HG02642 (cell line): ENCODE results near the gene SLC66A3.
"Not testable (repeated sequence)": the region's sequence is repeated elsewhere in the genome, so short reads cannot be mapped to it uniquely, and the experiment has no call there.

Experiments
- ATAC-seq: cut with Tn5 transposase; IDR thresholded peaks from one replicate; pipeline ENCODE4 v1.9.1; 2021; ENCODE audit warnings: mild to moderate bottlenecking; ENCODE audit not compliant: unreplicated experiment, poor library complexity

Gene SLC66A3

DNA sequence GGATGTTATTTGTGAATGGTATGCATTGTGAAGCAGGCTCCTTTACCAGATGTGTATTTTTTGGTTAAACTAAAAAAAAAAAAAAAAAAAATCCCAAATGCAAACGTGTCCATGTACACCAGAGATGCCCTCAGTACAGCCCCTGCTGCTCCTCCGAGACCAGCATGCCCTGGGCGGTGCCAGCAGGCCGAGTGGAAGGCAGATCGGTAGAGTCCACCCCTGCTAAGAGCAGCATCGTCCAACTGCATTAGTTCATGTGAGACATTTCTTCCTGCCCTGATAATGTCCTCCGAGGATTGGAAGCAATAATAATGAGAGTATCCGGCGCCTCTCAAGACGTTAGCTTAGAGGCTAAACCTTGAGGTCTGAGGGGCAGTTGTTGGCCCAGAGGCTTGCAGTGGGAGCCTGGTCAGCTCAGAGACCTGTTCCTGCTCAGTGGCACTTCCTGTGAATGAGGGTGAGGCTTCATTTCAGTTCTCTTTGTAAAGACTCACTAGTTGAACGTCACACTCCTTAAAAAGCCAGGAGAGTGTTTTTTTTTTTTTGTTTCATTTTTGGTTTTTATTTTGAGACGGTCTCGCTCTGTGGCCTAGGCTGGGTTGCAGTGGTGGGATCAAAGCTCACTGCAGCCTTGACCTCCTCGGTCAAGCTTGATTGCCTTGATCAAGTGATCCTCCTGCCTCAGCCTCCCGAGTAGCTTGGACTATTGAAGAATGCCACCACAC is 5.6 kb downstream of the SLC66A3 start:
- peak; percentile 39 for ATAC-seq

DNA sequence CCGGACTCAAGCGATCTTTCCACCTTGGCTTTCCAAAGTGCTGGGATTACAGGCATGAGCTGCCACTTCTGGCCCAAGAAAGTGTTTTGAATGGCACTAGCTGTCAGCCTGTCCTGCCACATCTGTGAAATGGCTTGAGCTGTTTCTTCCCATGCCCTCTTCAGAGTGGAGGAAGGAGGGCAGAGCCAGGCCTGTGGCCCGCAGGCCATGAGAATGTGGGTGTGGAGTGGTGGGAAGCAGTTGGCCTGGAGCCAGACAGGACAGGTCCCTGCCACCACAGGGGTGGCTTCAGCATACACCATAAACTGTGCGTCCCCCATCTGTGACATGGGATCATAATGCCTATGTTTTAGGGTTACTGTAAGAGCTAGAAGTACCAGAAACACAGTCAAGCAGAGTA is 6.5 kb downstream of the SLC66A3 start:
- no peak for ATAC-seq

DNA sequence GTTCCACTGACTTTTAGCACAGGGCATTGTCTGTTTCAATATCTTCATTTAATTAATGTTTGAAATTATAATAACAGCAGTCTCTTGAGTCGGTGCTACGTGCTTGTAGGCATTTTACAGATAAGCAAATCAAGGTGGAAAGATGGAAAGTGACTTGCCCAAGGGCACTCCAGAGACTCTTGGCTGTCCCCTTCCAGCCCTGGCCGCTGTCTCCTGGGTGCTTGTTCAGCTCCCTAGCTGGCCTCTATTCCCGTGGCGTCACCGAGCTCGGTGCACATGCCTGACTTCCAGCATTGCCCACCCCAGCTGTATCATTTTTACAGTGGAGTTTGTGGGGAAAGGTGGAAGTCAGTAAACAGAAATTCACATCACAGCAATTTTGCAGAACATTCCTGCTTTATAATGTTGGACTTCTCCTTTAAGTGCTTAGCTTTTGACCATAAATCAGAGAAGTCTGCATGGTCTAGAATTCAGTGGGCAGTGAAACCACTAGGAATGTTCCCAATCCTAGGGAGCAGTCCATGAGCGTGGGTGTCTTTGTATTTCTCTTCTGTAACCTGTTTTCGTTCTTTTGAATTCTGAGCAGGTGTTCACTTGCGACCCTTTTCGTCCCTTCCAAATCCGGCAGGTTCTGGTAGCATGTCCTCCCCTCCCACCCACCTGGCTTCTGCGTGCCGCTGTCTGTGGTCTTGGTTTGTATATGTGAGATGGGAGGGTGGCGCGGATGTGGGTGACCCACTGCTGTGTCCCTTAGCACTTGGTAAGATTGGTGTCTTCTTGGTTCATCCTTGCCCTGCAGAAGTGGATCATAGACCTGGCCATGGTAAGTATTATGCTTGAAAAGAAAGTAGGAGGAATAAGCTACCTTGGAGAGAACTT is 8.4 kb downstream of the SLC66A3 start:
- no peak for ATAC-seq

DNA sequence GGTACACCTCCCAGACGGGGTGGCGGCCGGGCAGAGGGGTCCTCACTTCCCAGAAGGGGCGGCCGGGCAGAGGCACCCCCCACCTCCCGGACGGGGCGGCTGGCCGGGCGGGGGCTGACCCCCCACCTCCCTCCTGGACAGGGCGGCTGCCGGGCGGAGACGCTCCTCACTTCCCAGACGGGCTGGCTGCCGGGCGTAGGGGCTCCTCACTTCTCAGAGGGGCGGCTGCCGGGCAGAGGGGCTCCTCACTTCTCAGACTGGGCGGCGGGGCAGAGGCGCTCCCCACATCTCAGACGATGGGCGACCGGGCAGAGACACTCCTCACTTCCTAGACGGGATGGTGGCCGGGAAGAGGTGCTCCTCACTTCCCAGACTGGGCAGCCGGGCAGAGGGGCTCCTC is 9.8 kb downstream of the SLC66A3 start:
- not testable (repeated sequence) for ATAC-seq

DNA sequence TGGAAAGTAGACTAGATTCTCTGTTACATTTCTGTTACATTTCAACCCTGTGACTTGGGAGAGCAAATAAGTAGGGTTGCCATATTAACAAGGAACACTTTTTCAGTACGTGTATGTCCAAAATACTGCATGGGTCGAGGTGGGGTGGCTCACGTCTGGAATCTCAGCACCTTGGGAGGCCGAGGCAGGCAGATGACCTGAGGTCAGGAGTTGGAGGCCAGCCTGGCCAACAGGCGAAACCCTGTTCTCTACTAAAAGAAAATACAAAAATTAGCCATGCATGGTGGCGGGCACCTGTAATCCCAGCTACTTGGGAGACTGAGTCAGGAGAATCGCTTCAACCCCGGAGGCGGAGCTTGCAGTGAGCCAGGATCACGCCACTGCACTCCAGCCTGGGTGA is 11.2 kb downstream of the SLC66A3 start:
- no peak for ATAC-seq

DNA sequence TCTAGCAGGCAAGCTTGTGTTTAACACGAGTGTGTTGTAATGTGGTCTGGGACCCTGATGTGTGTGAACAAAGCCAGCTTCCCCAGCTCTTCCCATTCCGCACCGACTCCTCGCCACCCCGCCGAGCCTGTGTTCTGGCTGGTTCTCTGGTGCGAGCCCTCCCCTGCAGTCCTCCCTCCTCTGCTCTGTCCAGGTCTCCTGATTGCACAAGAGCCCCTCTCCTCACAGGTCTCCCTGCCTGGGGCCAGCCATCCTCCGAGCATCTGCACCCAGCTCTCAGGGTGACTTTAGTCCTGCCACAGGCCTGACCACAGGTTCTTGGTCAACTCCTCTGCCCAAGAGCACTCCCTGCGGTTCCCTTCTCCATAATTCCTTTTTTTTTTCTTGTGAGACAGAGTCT is 13.2 kb downstream of the SLC66A3 start:
- ATAC-seq: no peak

DNA sequence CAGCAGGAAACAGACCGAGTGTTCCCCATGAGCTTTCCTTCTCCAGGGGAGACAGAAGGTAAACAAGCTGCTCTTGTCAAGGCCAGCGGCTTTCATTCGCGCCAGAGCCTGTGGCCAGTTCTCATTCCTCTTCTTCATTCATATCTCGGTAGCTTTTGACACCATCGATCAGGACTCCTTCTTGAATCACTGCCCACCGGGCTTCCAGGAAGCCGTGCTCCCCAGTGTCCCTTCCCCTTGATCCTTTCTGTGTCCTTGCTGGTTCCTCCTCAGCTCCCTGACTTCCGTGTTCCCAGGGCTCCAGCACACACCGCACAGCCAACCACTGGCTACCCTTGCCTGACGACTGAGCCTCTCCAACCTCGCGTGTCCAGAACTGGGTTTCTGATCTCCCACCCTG is 14.1 kb downstream of the SLC66A3 start:
- ATAC-seq: no peak

DNA sequence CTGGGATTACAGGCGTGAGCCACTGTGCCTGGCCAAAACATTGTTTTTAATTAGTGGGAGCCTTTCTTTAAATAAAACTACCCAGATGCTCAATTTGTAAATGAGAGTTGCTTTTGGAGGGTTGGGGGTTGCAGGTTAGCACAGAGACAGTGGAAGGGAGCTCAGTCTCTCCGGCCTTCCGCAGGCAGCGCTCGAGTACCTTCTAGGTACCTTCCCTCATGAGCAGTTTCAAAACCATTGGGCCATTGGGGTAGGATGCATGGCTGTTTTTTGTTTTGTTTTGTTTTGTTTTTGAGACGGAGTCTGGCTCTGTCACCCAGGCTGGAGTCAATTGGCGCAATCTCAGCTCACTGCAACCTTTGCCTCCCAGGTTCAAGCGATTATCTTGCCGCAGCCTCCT is 19.0 kb downstream of the SLC66A3 start:
- no peak for ATAC-seq

DNA sequence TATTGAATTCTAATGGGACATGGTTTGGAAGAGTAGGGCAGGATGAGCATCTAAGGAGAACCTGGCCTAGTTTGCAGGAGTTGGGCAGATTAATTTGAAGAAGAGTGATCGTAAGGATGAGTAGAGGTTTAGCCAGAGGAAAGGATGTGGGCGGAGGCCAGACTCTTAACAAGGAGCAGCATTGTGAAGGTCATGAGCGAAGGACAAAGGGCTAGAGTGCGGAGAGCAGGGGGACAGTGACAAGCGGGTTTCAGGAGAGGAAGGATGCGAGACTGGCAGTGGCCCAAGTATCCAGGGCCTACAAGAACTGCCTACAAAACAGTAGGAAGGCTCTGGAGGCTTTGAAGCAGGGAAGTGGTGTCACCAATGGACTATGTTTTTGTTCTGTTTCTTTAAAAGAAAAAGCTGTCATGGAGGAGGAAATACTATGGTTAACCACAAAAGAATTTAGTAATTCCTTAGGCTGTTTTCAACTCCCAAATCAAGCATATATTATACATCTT is 20.1 kb downstream of the SLC66A3 start:
- ATAC-seq: no peak

DNA sequence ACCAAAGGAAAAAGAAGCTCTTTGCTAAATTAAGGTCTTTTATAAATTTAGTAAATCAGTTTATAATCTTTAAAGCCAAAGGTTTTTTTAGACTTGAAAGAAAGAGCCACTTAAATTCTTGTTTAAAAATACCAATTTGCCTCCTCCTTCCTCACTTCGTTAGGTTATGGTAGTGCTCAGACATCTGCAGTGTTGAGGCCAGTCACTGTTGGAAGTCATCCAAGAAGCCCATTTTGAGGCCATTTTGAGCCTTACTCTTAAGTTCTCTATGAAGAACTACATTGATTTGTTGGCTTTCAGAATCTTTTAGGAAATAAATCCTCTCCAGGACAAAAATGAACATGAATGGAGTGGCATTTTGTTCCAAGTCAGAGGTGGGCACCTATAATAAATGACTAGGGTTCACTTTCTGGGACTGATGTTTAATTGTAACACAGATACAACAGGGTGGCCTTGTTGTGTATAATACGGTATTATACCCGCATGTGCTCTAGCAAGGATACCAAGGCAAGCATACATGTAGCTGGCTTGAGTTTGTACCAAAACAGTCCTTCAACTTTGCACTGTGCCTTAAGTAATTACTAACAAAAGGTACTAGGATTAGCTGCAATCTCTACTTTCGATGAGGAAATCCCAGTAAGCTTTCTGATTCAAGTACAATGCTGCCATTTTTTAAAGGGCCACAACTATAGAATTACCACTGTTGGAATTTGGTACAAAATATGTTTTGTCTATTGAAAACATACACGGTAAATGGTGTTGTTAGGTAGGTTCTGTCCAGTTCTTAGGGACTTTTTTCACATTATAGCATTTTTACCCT is 22.8 kb downstream of the SLC66A3 start:
- ATAC-seq: no peak

DNA sequence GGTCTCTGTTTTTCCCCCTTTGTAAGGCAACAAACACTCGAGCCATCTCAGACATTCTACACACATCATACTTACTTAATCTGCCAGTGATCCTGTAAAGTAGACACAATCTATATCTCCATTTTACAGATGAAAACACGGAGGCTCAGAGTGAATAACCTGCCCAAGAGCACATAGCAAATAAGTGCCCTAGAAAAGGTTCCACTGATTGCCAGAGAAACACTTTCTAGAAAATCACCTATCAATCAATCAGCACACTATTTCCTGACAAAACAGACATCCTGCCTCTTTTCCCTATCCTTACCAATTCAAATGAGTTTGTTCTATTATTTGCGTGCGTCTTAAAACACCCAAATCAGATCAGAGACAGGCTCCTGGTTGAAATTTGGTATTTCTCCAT is 23.9 kb downstream of the SLC66A3 start:
- ATAC-seq: no peak

DNA sequence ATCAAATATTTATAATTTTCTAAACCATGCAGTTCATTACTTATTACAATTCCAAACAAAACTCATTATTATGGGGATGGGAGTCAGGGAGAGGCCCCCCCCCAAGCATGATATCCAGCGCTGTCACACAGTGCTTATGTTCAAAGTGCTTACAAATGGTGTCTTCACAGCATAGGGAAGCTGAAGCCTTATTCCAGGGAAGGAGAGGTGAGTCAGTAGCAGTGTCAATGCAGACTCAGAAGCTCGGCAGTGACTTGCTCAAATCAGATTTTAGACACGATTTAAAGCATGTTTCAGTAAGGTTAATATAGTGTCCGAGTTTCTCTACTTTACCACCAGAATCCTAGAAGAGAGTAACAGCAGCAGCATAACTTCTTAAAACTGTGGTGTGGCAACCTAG is 24.6 kb downstream of the SLC66A3 start:
- ATAC-seq: no peak

DNA sequence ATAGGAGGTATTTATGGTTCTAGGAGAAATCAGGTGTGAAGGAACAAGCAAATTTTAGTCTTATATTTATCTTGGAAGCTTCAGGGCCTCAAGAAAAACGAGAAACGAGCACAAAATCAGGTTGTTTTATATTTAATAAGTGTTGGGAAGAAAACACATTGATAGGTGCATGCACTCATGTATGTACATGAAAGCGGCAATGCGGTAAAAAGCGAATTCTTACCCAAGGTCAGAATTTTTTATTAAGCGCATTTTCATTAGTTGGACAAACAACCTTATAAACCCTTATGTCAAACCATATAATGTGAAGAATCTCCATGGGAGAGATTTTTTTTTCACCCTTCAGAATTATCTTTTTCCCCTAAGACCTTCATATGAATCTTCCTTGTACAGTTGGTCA is 25.4 kb downstream of the SLC66A3 start:
- no peak for ATAC-seq

DNA sequence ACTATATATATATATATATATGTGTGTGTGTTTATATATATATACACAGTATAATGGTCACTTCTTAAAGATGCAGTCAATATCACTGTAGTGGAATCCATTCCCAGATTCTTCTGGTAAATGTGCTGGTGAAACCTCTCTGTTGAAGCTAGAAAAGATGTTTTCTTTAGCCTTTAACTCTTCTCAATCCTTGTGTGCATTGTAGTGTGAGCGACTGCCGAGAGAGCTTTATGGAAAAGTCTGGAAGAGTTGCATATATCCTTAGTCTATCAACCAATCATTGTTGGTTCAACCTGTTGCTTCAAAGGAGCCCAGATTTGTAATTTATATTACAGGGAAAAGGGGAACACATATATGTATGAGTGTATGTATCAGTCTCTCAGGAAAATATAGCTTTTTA is 27.7 kb downstream of the SLC66A3 start:
- no peak for ATAC-seq

DNA sequence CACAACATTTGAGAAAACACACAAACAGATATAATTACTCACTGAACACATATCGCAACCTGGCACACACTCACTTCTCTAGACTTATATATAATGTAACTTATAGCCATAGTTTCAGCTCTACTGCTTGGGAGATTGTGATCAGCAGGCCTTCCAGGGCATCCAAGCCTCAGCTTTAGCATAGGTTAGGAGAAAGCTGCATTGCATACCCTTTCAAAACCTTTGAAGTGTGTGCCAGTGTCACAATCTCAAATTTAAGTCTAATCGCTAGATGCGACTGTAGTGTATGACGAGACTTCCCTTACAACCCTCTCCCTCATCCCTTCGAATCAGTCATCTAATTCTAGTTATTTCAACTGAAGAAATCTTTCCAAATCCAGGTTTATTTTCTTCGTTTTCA is 30.9 kb downstream of the SLC66A3 start:
- no peak for ATAC-seq

DNA sequence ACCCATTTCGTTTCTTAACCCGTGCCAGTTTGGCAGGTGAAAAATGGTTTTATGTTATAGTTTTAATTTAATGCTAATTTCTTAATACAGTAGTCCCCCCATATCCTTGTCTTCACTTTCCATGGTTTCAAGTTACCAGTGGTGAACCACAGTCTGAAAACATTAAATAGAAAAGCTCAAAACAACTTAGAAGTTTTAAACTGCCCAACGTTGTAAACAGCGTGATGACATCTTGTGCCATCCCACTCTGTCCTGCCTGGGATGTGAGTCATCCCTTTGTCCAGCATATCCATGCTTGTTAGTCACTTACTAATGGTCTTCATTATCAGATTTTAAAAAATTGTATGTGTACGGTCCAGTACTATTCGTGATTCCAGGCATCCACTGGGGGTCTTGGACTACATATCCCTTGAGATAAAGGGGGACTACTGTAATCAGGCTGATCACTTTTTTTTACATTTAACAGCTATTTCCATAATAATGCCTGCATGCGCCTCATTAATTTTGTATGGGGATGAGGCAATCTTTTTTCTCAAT is 31.9 kb downstream of the SLC66A3 start:
- ATAC-seq: no peak

DNA sequence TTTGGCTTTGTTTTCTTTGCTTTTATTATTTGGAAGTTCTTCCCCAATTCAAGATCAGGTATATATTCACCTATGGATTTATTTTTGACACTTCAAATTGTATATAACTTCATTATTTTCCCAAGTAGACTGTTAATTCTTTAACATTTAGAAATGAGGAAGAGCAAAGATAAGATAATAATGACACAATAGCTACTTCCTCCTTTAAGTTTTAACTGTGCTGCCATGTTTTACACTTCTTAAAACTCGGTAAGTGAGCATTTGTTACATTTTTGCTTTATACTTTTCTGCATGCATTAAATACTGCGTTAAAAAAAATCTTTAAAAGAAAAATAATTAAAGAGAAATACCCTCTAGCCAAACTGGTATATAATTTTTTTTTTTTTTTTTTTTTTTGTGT is 32.5 kb downstream of the SLC66A3 start:
- ATAC-seq: no peak

DNA sequence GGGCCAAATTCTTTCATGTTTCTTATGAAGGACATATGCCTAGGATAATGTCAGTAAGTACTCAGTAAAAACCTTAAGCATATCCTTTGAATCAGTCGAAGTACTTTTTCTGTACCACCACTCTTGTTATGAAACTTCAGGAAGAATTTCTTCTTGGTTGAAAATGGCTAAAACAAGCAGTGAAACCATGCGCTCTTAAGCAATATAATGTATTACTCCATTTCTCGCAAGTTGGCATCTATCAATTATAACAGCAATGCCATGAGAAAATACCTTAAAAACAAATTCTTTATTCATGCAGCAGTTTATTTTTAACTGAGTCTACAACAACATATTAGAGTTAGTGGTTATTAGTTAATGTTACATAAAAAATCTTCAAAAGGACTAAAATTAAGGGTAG is 41.0 kb downstream of the SLC66A3 start:
- no peak for ATAC-seq

DNA sequence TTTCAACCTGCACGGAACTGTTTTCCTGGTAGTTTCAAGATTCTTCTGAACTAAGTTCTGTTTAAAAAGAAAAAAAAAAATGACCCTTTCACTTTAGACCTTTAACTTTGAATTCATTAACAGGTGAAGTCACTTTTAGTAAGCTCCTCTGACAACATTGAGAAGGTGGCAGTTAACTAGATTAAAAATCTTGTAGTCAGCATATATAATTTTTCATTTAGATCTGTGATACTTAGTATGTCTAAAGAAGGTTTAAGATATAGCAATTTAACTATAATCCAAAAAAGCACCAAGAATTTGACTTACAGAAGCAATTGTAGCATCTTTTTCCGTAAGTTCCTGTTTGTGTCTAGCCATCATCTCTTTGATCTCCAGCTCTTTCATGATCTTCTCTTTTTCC is 45.4 kb downstream of the SLC66A3 start:
- no peak for ATAC-seq

DNA sequence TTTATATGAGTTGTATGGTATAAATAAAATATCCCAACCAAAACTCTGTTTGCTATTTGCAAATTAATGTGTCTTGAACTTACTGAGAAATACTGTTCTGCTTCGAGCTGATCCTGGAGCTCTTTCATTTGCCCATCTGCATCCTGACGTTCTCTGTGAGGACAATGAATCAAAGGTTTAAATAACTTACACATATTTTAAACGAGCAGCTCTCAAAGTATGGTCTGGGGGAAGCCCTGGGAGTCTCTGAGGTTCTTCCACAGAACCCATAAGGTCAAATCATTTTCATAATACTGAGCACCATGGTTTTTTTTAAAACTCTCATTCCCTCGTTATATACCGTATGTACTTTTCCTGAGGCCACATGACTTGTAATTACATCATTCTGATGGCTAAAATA is 46.7 kb downstream of the SLC66A3 start:
- ATAC-seq: no peak

DNA sequence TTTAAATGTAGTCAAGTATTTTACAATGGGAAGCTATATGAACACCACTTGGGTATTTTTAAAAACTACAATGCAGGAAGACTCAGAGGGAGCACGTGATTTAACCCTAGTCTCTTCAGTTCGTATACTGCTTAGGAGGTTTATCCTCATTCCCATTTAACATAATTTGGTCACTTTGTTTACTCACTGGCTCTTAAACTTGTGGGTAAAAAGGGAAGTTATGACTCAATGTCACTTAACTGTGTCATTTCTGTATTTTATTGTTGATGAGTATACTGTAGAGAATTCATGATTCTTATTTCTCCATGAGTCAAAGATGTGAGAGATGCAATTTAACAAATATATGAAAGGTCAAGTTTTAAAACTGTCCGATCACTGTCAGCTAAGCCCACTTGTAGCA is 48.2 kb downstream of the SLC66A3 start:
- ATAC-seq: no peak
